Hepatocyte (in vitro differentiated cells): Measurements from ENCODE around the gene CCDC78.

ENCODE experiments used
- EZH2 ChIP-seq: fragments of 200-600 bp; sonication (generic); IDR thresholded peaks from 2 replicates; pipeline ENCODE4 v1.6.1; 2016; ENCODE audit warnings: antibody characterized with exemption, mild to moderate bottlenecking, borderline replicate concordance
- EZH2phosphoT487 ChIP-seq: fragments of 200-600 bp; sonication (generic); IDR thresholded peaks from one replicate; pipeline ENCODE4 v1.6.1; 2018; ENCODE audit warnings: antibody characterized with exemption, mild to moderate bottlenecking, low read depth, moderate library complexity; ENCODE audit not compliant: unreplicated experiment, severe bottlenecking
- TF ChIP-seq, protein P1 (sequence below): fragments of 200-600 bp; sonication (generic); IDR thresholded peaks from 2 replicates; pipeline ENCODE4 v1.5.1; 2016; ENCODE audit warnings: antibody characterized with exemption, mild to moderate bottlenecking; ENCODE audit not compliant: poor library complexity

DNA sequence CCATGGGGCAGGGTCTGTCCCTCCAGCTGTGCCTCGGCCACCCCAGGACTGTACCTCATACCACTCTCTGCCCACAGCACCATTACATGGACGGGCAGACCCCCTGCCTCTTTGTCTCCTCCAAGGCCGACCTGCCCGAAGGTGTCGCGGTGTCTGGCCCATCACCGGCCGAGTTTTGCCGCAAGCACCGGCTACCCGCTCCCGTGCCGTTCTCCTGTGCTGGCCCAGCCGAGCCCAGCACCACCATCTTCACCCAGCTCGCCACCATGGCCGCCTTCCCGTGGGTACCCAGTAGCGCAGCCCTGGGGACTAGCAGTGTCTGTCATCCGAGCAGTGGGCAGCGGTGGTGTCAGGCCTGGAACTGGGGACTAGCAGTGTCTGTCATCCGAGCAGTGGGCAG lies 53.4 kb downstream of the CCDC78 start:
- TF ChIP-seq EZH2 = no peak
- TF ChIP-seq, protein P1, sequence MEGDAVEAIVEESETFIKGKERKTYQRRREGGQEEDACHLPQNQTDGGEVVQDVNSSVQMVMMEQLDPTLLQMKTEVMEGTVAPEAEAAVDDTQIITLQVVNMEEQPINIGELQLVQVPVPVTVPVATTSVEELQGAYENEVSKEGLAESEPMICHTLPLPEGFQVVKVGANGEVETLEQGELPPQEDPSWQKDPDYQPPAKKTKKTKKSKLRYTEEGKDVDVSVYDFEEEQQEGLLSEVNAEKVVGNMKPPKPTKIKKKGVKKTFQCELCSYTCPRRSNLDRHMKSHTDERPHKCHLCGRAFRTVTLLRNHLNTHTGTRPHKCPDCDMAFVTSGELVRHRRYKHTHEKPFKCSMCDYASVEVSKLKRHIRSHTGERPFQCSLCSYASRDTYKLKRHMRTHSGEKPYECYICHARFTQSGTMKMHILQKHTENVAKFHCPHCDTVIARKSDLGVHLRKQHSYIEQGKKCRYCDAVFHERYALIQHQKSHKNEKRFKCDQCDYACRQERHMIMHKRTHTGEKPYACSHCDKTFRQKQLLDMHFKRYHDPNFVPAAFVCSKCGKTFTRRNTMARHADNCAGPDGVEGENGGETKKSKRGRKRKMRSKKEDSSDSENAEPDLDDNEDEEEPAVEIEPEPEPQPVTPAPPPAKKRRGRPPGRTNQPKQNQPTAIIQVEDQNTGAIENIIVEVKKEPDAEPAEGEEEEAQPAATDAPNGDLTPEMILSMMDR = no peak
- TF ChIP-seq EZH2phosphoT487 = no peak
